ENCODE results near the gene CD63.

The CD63 gene

DNA sequence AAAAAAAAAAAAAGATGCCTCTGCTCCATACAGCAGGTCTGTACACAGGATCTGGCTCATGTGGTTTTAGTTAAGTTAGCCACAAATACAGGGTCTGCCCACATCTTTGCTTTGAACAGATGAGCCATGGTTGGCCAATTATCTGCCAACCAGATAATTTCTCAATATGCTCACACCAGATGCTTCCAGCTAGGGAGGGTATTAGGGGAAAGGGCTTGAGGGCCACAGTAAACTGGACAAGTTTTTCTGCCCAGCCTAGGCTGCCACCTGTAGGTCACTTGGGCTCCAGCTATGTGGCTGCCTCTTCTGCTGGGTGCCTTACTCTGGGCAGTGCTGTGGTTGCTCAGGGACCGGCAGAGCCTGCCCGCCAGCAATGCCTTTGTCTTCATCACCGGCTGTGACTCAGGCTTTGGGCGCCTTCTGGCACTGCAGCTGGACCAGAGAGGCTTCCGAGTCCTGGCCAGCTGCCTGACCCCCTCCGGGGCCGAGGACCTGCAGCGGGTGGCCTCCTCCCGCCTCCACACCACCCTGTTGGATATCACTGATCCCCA, 7.8 kb downstream of the CD63 start:
- DNase-seq (ENCODE audit: low read depth), result no peak

DNA sequence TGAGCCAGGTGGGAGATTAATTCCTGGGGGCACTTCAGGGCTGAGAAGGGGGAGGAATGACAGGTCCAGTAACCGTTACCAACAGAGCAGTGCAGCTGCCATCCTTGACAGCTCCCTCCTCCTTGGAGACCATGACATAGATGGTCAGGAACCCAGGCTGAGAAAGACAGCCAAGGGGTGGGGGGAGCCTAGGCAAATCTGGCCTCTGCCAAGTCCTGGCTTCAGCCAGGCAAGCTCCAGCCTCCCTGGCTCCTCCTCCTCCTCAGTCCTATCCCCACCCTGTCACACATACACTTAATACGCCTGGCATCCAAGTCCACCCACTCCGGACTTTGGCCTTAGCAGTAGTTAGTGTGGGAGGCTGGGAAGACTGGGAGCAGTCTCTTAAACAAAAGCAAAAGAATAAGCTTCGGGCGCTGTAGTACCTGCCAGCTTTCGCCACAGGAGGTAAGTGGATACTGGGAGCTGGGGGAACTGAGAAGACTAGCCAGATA, 8.7 kb downstream of the CD63 start, which contains the start of gene RDH5:
Gene RDH5 (plus strand): TSS at position 323 of the 494 bp plus-strand sequence. CDS start 792 bp downstream, outside the sequence.
- DNase-seq (ENCODE audit: low read depth), result no peak

- no peak for DNase-seq (ENCODE audit: low read depth)
Observed at GRCh38 chr12:55719371-55719770, 9.4 kb downstream of the CD63 start.

GRCh38 chr12:55718624-55719275, 10.1 kb downstream of the CD63 start:
- DNase-seq (ENCODE audit: low read depth), result no peak

DNA sequence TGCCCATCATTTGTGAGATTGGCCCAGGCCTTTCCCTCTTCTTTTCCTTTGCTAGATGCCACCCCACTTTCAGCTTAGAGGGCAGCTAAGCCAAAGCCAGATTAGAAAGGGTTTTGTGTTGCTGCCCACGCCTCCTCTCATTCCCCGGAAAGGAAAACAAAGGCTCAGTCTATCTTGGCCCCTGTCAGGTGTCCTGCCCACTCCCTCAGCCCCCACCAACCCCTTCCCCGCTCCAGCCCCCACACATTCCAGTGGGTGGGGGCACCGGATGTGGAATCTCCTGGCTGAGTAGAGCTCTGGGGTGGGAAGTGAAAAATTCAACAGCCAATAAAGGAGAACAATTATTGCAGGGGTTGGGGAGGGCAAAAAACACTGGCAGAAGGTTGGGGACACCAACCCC, 10.8 kb downstream of the CD63 start:
- DNase-seq (ENCODE audit: low read depth), result no peak

DNA sequence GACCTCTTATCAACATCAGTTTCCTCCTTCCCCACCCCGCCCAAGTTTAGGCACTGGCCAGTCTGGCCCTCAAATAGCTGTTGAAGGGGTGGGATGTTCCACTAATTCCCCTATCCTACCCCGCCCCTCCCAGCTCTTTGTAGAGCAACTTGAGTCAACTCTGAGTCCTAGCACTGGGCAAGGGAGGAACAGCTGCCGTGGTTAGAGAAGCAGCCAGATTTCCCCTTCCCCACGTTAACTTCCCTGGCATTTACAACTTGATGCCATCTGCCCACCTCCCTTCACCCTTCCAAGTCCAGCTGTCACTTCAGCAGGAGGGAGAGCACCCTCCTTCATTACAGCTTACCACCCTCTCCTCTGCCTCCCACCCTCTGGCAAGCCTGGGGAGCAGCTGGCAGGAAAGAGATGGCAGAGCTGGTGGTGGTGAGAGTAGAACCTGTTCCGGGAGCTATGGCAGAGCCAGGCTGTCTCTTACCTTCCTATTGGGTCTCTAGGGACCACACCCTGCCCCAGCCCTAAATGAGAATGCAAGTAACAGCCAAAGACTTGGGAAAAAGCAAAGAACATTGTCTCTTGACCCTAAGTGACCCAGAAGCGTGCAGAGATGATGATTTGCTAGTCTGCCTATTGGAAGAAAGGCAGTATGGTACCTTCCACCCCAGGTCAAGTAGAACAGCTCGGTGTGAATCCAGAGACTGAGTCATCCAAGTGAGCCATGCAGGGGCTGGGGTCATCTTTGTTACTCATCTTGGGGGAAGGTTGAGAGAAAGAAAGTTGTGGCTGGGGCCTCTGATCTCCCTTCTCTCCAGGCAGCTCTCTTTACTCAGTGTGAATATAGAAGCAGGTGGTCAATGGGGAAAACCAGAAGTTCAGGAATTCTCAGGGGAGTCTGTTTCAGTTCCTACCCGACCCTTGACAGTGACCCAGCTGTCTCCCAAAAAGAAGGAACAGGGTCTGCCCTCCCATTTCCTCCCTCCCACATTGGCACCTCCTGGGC, 11.5 kb downstream of the CD63 start:
- no peak for DNase-seq (ENCODE audit: low read depth)

- DNase-seq (ENCODE audit: low read depth), result no peak
Observed at GRCh38 chr12:55716582-55716957, 12.2 kb downstream of the CD63 start.

DNA sequence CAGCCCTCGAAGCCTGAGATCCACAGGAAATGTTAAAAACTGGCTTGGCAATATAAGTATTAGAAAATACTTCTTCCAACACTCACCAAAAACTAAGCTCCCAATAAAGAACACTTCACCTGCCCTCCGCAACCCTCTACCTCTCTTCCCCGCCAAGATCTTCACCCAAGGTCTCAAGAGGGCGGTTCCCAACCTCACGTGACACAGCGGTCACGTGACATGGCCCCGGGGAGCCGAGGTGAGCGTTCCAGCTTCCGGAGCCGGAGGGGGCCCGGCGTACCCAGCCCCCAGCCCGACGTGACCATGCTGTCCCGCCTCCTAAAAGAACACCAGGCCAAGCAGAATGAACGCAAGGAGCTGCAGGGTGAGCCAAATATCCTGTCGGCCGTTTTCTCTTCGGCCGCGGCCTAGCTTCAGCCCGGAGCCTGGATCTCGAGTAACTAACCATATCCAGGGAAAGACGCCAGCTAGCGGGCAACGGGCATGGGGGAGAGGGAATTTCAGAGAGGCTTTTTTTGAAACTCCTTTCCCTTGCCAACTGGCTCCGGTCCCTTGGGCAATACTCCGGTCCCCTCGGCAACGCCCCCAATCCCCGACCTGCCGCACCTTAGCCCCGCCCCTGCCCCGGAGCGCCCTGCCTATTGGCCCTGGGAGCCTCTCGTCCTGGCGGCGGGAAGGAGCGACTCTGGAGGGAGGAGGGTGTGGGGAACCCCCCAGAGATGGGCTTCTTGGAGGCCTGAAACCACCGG, 12.8 kb downstream of the CD63 start, which contains the start of gene BLOC1S1:
Gene BLOC1S1 (plus strand): TSS at position 214 of the 749 bp plus-strand sequence. CDS start 6 bp downstream, at position 220.
- DNase-seq (ENCODE audit: low read depth), result peak; percentile 83

DNA sequence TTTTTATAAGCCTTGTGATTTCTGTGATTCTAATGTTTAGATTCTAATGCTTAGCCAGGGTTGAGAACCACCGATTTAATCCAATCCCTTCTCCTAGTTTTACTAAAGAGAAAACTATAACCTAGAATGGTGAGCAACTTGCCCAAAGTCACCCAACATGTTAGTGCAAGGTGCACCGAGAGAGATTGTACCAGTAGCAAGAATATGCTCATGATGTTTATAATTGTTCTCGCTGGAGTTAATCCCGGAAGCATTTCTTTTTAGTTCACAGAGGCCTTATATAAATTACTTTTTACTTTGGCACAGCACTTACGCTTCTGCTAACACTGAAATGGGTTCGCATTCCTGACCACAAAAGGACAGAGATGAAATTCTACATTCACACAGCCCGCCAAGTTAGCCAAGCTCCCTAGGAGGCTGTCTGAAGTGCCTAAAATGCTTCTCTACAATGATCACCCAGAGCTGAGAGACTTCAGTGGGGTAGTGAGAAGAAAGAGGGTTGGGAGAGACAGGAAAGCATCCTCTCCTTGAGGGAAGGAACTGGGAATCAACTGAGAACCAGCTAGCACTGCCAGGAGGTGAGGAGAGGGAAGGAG, 13.5 kb downstream of the CD63 start:
- DNase-seq (ENCODE audit: low read depth), result no peak

GRCh38 chr12:55713721-55714120, 15.1 kb downstream of the CD63 start:
- no peak for DNase-seq (ENCODE audit: low read depth)

- DNase-seq (ENCODE audit: low read depth), result no peak
Observed at GRCh38 chr12:55712700-55713415, 16.0 kb downstream of the CD63 start.

DNA sequence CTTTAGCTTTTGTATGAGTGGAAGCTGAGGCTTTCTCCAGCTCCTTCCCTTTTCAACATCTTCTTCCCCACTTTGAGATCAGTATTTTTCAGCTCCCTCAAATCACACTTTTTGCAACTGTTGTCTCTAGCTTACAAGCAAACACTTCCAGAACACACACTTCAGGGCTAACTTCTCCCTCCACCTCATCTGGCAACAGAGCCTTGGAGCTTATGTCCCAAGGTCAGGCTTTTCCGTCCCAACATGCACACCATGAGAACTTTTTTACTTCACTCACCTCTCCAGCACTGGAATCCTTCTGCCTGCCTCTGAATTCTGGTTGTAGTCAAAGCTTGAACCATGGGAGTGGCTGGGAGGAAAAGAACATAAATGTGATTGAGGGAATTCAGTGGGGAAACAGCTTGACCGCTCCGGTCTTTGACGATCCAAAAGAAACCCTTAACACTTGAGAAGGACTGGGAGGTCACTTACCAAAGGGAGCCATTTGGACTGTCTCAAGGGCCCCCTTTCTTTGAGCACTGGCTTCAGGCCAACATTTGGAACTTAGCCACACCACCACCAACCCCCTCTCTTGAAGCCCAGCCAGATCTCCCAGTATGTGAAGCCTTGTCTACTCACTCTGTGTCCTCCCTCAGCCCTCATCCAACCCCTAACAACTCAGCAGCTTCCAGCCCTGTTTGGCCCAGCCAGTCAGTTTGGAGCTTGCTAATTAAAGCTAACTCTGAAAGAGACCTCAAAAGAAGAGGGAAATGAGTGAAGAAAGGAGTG, 16.8 kb downstream of the CD63 start:
- DNase-seq (ENCODE audit: low read depth), result no peak

DNA sequence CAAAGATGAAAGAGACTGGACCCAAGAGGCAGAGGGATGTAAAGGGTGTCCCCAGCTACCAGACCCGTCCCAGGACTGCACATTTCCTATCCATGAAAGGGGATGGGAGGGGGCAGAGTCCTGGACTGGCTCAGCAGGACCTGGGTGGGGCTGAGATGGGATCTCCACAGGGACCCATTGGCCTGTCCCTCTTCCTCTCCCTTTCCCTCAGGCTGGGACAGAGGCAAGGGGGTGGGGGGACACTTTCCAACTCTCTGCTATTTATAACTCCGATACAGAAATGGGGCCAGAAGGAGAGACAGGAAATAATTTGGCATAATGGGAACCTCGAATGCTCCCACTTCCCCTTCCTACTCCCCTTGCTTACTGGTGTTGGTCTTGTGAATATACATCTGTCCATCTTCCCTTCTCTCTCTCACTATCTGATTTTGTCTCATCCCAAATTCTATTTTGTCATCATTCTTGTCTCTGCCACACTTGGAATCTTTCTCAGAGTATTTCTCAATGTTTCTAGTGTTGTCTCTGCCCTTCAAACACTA, 20.0 kb downstream of the CD63 start:
- no peak for DNase-seq (ENCODE audit: low read depth)

DNA sequence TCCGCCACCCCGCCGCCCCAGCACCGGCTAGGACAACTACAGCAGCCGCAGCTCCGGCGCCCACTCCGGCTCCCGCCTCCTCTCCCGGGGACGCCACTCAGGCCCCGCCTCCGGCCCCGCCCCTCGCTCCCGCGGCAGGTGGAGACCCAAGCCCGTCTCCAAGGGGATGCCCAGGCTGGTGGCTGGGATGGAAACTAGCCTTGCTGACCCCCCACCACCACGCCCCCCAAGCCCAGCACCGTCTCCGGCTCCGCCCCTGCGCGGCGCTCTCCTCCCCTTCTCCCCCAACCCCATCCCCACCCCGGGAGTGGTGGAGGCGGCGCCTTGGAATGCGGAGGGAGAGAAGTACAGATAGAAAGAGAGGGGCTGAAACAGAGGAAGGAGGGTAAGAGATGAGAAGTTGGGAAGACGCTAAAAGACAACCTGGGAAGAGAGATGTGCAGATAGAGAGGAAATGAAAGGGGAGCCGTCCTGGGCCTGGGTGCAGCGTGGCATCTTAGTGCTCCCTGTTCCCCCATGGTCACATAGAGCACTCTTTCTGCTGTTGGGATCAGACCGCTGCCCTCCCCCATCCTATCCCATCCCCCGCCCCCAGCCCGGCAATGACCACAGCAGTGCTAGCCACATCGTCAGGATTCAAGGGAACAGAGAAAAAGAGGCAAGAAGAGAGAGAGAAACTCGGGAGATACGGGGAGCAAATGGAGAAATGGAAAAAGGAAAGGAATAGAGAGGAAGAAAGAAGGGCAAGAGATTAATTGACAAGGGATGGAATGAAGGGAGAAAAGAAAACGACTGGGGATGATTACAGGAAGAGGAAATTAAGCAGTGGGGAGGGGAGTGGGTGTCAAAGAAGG, 20.7 kb downstream of the CD63 start, which contains the start of gene ITGA7:
Gene ITGA7 (minus strand): TSS at position 64 of the 854 bp plus-strand sequence. CDS start 222 bp downstream, outside the sequence.
- peak; percentile 52 for DNase-seq (ENCODE audit: low read depth)

- DNase-seq (ENCODE audit: low read depth), result no peak
Observed at GRCh38 chr12:55707219-55707671, 21.6 kb downstream of the CD63 start.

GRCh38 chr12:55706568-55707218, 22.1 kb downstream of the CD63 start:
- no peak for DNase-seq (ENCODE audit: low read depth)

- DNase-seq (ENCODE audit: low read depth), result no peak
Observed at GRCh38 chr12:55705782-55706402, 22.9 kb downstream of the CD63 start.

Data from stimulated activated CD4-positive, alpha-beta T cell treated with anti-CD3 and anti-CD28 coated beads, Interleukin-2, amount 100 ng/mL, for 4 hours (primary cell).